Stomach (tissue), 9 donors: ENCODE data around the gene RHCG. TPM values are rescaled to one million over a fixed set of nuclear protein-coding genes. Genes with fewer than 3 reads are reported as not detected.

Experiments used
- DNase-seq, 2 donors: peaks; one replicate each; pipeline versions ENCODE4 v3.0.0 to v3.0.0-alpha.2; 2013 to 2019
- H3K27ac ChIP-seq, 5 donors: fragments of 200-600 bp in 4 of 5; sonication (generic) in 4 of 5; one replicate each; pipeline ENCODE4 v1.5.1; 2013 to 2019; ENCODE audit warnings: mild to moderate bottlenecking in 1 of 5, moderate library complexity in 1 of 5
- H3K27me3 ChIP-seq, 3 donors: fragments of 200-600 bp; sonication (generic); one replicate each; pipeline ENCODE4 v1.5.1; 2017 to 2019; ENCODE audit warnings: mixed run types in 1 of 3
- H3K36me3 ChIP-seq, 4 donors: fragments of 200-600 bp; sonication (generic); 1 replicate in 3 of 4; 2 replicates in 1 of 4; pipeline ENCODE4 v1.5.1; 2016 to 2019
- H3K4me1 ChIP-seq, 4 donors: fragments of 200-600 bp; sonication (generic); one replicate each; pipeline ENCODE4 v1.5.1; 2016 to 2019
- H3K4me3 ChIP-seq, 4 donors: fragments of 200-600 bp; sonication (generic) in 3 of 4; one replicate each; pipeline ENCODE4 v1.5.1; 2016 to 2019; ENCODE audit warnings: mild to moderate bottlenecking in 1 of 4
- H3K9me3 ChIP-seq, 4 donors: fragments of 200-600 bp; sonication (generic); one replicate each; pipeline ENCODE4 v1.5.1; 2016 to 2019
- EP300 ChIP-seq: sonication (generic); formaldehyde crosslinking; IDR thresholded peaks from one replicate; pipeline ENCODE4 v1.6.1; 2017; ENCODE audit warnings: antibody characterized with exemption
- POLR2A ChIP-seq, 4 donors: fragments of 450-650 bp; IDR thresholded peaks; one replicate each; pipeline ENCODE4 v1.6.1; 2016; ENCODE audit warnings: antibody characterized with exemption in 4 of 4, control low read depth in 2 of 4, mild to moderate bottlenecking in 1 of 4, moderate library complexity in 1 of 4
- POLR2AphosphoS5 ChIP-seq, 3 donors: sonication (generic); formaldehyde crosslinking; IDR thresholded peaks; one replicate each; pipeline ENCODE4 v1.6.1; 2016; ENCODE audit warnings: antibody characterized with exemption in 3 of 3
- WGBS, 5 donors: extraction: QIAGEN DNeasy Blood & Tissue Kit in 3 of 5; methylation state at CpG; one replicate each; pipeline versions ENCODE4 v1.1.5 to v1.1.7; 2013 to 2018; 5-methylcytosine and 5-hydroxymethylcytosine counted together
- intact Hi-C: fragments of 100-400 bp; cut with DNase I; formaldehyde crosslinking; loops from one replicate; pipeline ENCODE4 v1.15.1; 2023; ENCODE audit warnings: low total_unique reads
- polyA plus RNA-seq, 3 donors: library from polyadenylated mRNA; stranded (reverse); fragments of 200-250 nt; gene quantifications; one replicate each; pipeline ENCODE4 v1.2.3, GENCODE V29; 2013
- total RNA-seq, 5 donors: library from RNA; depleted of rRNA; stranded (reverse); fragments of >200 nt; gene quantifications; one replicate each; pipeline versions ENCODE4 v1.1.0 to v1.2.3, GENCODE V29; 2014 to 2016
- TF ChIP-seq, protein P1 (sequence below), 7 experiments: fragments of 450-650 bp in 4 of 7; fragments of 200-600 bp in 3 of 7; sonication (generic) in 3 of 7; IDR thresholded peaks; one replicate each; pipeline ENCODE4 v1.5.1; 2016 to 2019; ENCODE audit warnings: antibody characterized with exemption in 7 of 7, control low read depth in 2 of 7, mild to moderate bottlenecking in 1 of 7
- donor health status: healthy with polysubstance abuse.
- donor health status: Bipolar disorder and iron deficiency.
- donor health status: healthy.

Gene RHCG
- total and polyA plus RNA-seq, 8 donors, result 0.19 to 1,120 (median 4.4) TPM; not detected in 2

DNA sequence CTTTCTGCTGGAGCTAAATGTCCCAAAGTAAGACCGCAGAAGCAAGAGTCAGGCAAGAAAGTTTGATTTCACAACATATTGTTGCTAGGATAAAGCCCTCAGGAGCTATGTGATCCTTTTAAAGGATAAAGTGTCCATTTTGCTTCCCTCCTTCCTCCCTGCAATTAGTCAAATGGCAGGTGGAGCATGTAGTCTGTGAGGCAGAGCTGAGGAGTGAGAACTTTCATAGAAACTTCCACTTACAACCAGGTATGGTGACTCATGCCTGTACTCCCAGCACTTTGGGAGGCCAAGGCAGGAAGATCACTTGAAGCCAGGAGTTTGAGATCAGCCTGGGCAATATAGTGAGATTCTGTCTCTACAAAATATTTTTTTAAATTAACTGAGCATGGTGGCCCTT, 25.2 kb upstream of the RHCG start:
- no peak overlapping the region for H3K4me3 ChIP-seq
- intact Hi-C loops, result no loop called here
- no peak for DNase-seq
- H3K27ac ChIP-seq, result no peak overlapping the region
- H3K4me1 ChIP-seq, result no peaks in the 10 kb centered on the region
- peaks cover 0 to 19% (median 5%) of the 10 kb centered on the region in 4 donors for H3K9me3 ChIP-seq
- H3K27me3 ChIP-seq, result peaks cover 0 to 15% (median 0%) of the 10 kb centered on the region in 3 donors
- TF ChIP-seq POLR2AphosphoS5 (IDR thresholded peaks at IDR 0.05) (no peak), POLR2A (IDR thresholded peaks at IDR 0.05) (no peak), EP300 (no peak)
- TF ChIP-seq, protein P1, sequence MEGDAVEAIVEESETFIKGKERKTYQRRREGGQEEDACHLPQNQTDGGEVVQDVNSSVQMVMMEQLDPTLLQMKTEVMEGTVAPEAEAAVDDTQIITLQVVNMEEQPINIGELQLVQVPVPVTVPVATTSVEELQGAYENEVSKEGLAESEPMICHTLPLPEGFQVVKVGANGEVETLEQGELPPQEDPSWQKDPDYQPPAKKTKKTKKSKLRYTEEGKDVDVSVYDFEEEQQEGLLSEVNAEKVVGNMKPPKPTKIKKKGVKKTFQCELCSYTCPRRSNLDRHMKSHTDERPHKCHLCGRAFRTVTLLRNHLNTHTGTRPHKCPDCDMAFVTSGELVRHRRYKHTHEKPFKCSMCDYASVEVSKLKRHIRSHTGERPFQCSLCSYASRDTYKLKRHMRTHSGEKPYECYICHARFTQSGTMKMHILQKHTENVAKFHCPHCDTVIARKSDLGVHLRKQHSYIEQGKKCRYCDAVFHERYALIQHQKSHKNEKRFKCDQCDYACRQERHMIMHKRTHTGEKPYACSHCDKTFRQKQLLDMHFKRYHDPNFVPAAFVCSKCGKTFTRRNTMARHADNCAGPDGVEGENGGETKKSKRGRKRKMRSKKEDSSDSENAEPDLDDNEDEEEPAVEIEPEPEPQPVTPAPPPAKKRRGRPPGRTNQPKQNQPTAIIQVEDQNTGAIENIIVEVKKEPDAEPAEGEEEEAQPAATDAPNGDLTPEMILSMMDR (IDR thresholded peaks at IDR 0.05), result no peak
- 52 to 94% (median 71%) methylated on average over 1 of the region's 1 CpG for WGBS, 5 donors
- no peaks in the 10 kb centered on the region for H3K36me3 ChIP-seq

DNA sequence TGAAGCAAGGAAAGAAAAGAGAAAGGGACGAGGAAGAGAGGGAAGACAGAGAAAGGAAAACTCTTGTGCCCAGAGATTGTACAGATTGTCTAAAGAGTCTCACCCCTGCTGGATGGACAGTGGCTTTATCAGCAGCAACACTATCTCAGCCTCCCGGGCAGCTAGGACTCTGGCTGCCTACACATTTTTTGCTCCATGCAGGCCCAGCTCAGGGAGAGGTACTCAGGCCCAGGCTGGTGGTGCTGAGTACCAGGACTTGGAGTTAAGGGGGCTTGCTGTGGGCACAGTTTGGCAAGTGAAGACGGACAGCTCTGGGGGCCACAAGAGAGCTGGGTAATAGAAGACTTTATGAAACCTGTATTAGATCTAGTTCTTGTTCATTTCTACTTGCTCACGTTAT, 19.1 kb upstream of the RHCG start:
- 57 to 68% (median 63%) methylated on average over 3 to 4 of the region's 4 CpGs for WGBS, 5 donors
- peaks cover 0 to 10% (median 3%) of the 10 kb centered on the region in 4 donors for H3K9me3 ChIP-seq
- no peak overlapping the region for H3K27ac ChIP-seq
- intact Hi-C loops, result no loop called here
- peaks cover 0 to 43% (median 2%) of the 10 kb centered on the region in 3 donors for H3K27me3 ChIP-seq
- DNase-seq, result no peak
- H3K36me3 ChIP-seq, result no peaks in the 10 kb centered on the region
- H3K4me1 ChIP-seq, result no peaks in the 10 kb centered on the region
- H3K4me3 ChIP-seq, result no peak overlapping the region
- TF ChIP-seq POLR2AphosphoS5 (IDR thresholded peaks at IDR 0.05), result no peak
- no peak for TF ChIP-seq EP300
- TF ChIP-seq, protein P1 (IDR thresholded peaks at IDR 0.05), result no peak
- TF ChIP-seq POLR2A (IDR thresholded peaks at IDR 0.05), result no peak

DNA sequence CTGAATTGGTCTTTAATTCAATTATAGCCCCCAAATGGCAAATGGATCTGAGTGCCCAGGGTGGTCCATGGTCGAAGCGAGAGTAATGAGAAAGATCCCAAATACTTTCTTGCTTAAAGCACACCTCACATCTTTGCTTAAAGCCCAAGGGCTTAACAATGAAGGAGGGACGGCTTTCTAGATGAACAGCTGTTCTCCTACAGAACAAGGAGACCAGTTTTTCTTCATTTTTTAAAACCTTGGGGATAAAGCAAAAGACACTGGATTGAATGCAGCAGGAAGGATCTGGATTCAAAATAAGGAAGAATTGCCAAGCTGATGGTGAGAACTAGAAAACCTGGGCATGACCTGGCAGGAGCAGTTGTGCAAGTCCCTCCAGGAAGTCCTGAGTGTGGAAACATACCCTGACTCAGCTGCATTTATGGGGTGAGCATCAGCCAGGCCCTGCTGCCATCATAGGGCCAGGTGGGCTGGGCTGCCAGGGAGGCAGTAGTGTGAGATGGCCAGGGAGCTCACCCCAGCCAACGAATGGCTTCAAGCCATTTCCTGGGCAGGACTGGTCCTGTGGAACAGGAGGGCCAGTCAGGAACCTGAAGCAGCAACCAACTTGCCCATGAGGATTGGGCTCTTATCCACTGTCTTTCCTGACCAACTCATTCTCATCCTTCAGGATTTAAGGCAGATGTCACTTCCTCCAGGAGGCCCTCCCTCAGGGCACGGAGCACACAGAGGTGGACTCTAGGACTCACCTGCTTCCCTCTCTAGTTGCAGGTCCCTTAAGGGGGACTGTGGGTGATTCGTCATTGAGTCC, 18.4 kb upstream of the RHCG start:
- Histone ChIP-seq H3K36me3 (no peaks in the 10 kb centered on the region), H3K27me3 (peaks cover 0 to 43% (median 2%) of the 10 kb centered on the region in 3 donors), H3K9me3 (peaks cover 0 to 8% (median 3%) of the 10 kb centered on the region in 4 donors), H3K27ac (no peak overlapping the region), H3K4me3 (no peak overlapping the region), H3K4me1 (no peaks in the 10 kb centered on the region)
- no peak for DNase-seq
- no peak for TF ChIP-seq POLR2A (IDR thresholded peaks at IDR 0.05)
- no peak for TF ChIP-seq POLR2AphosphoS5 (IDR thresholded peaks at IDR 0.05)
- TF ChIP-seq, protein P1 (IDR thresholded peaks at IDR 0.05), result no peak
- TF ChIP-seq EP300, result no peak
- intact Hi-C loops, result no loop called here
- 56 to 74% (median 73%) methylated on average over 6 of the region's 6 CpGs for WGBS, 5 donors

DNA sequence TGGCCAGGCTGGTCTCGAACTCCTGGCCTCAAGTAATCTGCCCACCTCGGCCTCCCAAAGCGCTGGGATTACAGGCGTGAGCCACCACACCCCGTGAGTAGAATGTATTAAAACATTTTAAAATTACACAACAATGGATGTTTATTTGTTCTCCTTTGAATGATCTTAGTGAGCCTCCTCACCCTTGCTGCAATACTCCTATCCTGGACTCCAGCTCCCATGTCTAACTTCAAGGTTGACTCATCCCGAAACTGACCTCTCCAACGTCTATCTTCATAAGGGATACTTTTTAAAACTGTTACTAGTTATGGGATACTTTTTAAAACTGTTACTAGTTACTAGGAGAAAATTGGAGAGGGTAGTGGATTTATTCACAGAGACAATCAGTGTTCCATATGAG, 17.8 kb upstream of the RHCG start:
- no peak for DNase-seq
- no peak overlapping the region for H3K4me3 ChIP-seq
- peaks cover 0 to 8% (median 3%) of the 10 kb centered on the region in 4 donors for H3K9me3 ChIP-seq
- intact Hi-C loops, result no loop called here
- no peak overlapping the region for H3K27ac ChIP-seq
- H3K36me3 ChIP-seq, result no peaks in the 10 kb centered on the region
- 73 to 88% (median 80%) methylated on average over 7 of the region's 7 CpGs for WGBS, 5 donors
- no peaks in the 10 kb centered on the region for H3K4me1 ChIP-seq
- peaks cover 0 to 43% (median 2%) of the 10 kb centered on the region in 3 donors for H3K27me3 ChIP-seq
- TF ChIP-seq, protein P1 (IDR thresholded peaks at IDR 0.05), result no peak
- no peak for TF ChIP-seq POLR2AphosphoS5 (IDR thresholded peaks at IDR 0.05)
- TF ChIP-seq EP300, result no peak
- no peak for TF ChIP-seq POLR2A (IDR thresholded peaks at IDR 0.05)
